ENCODE results near the gene PDCD1LG2.
"Not testable (repeated sequence)": the region's sequence is repeated elsewhere in the genome, so short reads cannot be mapped to it uniquely, and the experiment has no call there.

PDCD1LG2 gene

DNA sequence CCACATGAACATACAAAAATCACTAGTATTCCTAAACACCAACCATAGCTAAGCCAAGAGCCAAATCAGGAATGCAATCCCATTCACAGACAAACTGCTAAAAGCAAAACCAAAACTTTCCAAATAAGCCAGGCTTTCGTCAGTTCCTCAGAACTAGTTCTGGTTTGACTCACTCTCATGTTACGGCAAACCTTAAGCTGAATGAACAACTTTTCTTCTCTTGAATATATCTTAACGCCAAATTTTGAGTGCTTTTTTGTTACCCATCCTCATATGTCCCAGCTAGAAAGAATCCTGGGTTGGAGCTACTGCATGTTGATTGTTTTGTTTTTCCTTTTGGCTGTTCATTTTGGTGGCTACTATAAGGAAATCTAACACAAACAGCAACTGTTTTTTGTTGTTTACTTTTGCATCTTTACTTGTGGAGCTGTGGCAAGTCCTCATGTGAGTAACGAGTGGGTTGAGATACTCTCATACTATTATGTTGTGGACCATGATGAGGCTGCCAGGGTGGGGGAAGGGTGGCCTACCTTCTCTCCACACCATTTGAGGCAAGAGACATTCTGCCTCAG lies at the start of gene PDCD1LG2:
Gene PDCD1LG2 (plus strand): TSS at position 172 of the 572 bp plus-strand sequence. CDS start 12,016 bp downstream, outside the sequence.
- no peak for DNase-seq (ENCODE audit: low spot score)

DNA sequence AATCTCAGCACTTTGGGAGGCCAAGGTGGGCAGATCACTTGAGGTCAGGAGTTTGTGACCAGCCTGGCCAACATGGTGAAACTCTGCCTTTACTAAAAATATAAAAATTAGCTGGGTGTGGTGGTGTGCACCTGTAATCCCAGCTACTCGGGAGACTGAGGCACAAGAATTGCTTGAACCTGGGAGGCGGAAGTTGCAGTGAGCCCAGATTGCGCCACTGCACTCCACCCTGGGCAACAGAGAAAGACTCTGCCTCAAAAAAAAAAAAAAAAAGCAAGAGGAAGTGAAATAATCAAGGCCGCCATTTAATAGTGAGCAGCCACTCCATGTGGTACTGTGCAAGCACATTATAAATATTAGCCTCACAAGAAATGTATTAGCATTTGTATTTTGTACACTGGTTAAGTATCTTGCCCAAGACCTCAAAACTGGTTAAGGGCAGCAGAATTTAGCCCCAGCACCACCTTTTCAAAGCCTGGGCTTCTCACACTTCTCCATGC lies 45.5 kb upstream of the PDCD1LG2 start:
- not testable (repeated sequence) for DNase-seq (ENCODE audit: low spot score)

DNA sequence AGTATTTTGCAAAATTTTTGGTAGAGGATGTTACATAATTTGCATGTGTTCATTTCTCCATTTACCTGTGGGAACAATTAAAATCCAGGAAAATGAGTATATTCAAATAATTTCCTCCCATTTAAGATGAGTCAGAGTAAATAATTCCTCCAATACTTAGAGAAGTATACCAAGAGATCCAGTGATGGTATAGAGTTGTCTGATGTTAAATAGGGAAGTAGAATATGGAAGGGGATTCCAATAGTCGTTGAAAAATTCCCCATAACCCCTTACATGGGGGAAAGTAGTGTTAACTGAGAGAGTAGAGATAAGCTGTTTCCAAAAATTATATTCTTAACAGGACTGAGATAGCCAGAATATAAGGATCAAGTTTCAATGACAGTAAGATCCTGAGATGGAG lies 44.3 kb upstream of the PDCD1LG2 start:
- DNase-seq (ENCODE audit: low spot score), result no peak

DNA sequence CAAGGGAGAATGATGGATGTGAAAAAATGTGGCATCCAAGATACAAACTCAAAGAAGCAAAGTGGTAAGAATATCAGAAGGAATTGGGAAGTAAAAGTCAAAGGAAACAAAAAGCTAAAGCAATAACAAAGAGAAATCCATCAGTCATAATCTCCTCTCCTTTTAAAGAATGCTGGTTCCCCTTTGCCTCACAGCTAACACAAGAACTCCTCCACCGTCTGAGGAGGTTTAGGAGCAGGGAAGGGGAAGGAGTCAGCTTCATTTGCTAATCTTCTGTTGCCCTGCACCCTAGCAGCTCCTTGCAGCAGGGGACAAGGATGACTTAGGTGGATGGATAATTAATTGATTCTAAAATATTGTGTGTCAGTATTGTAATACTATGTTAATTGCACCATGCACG lies 43.6 kb upstream of the PDCD1LG2 start:
- no peak for DNase-seq (ENCODE audit: low spot score)

DNA sequence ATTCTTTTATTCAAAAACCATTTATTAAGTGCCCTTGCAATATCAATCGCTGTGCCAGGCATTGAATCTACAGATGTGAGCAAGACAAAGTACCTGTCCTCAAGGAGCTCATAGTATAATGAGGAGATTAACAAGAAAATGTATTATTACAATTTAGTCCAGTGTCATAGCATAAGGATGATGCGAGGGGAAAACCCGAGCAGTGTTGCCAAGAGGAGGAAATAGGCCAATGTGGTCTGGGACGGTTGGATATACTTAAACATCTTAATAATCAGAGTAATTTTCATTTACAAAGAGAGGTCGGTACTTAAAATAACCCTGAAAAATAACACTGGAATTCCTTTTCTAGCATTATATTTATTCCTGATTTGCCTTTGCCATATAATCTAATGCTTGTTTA lies 41.5 kb upstream of the PDCD1LG2 start:
- no peak for DNase-seq (ENCODE audit: low spot score)

DNA sequence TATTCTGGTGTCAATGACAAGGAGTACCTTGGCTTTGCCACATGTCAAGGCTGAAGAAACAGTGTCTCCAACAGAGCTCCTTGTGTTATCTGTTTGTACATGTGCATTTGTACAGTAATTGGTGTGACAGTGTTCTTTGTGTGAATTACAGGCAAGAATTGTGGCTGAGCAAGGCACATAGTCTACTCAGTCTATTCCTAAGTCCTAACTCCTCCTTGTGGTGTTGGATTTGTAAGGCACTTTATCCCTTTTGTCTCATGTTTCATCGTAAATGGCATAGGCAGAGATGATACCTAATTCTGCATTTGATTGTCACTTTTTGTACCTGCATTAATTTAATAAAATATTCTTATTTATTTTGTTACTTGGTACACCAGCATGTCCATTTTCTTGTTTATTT lies 40.2 kb upstream of the PDCD1LG2 start:
- no peak for DNase-seq (ENCODE audit: low spot score)

DNA sequence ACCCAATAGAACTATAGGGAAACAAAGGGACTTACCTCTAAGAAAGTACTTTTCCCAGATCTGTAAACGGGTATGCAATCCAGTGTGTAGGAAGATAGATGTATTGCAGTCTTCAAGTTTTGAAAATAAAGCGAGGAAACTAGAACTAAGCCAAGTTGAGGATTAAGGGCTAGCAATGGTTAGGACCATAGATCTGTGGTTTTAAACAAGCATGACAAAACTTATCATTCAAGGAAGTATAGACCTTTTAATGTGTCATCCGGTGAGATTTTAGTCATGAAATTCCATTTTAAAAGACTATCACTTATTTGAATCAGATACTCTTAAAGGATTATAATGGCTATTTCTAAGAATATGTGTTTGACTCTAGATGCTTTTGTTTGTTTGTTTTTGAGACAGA lies 39.5 kb upstream of the PDCD1LG2 start:
- no peak for DNase-seq (ENCODE audit: low spot score)

DNA sequence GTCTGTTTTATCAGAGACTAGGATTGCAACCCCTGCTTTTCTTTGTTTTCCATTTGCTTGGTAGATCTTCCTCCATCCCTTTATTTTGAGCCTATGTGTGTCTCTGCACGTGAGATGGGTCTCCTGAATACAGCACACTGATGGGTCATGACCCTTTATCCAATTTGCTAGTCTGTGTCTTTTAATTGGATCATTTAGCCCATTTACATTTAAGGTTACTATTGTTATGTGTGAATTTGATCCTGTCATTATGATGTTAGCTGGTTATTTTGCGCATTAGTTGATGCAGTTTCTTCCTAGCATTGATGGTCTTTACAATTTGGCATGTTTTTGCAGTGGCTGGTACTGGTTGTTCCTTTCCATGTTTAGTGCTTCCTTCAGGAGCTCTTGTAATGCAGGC lies 34.7 kb upstream of the PDCD1LG2 start:
- not testable (repeated sequence) for DNase-seq (ENCODE audit: low spot score)

DNA sequence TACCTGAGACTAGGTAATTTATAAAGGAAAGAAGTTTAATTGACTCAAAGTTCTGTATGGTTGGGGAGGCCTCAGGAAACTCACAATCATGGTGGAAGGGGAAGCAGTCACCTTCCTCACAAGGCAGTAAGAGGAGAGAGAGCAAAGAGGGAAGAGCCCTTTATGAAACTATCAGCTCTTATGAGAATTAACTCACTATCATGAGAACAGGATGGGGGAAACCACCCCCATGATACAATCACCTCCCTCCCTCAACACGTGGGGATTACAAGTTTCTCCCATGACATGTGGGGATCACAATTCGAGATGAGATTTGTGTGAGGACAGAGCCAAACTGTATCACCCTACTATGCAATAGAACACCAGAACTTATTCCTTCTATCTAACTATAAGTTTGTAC lies 32.1 kb upstream of the PDCD1LG2 start:
- no peak for DNase-seq (ENCODE audit: low spot score)

DNA sequence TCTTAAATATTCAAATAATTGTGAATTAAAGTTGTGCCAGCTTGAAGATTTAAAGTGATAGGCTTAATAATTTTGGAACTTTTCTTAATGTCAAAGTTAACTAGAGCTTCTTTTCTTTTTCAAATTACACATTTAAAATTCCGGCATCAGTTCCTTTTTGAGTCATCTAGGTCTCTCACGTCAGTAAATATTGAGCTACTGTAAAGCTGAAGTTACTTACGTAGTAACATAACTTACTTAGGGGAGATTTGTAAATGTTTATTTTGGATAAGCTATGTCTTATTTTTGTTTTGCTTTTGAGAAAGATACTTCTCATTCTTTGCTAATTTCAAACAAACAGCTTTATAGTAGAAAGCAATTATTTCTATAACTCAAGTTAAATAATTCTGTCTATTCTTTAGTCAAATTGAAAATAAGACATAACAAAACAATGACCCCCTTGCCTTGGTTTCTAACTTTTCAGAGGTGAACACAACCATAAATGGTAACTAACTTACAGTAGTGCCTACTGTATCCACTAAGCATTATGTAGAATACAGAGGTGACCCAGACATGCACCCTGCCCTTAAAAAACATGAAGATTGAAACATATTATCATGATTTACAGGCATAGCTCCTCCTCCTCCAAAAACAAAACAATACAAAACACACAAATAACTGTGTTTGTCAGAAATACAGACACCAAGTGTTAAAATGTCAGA lies 30.2 kb upstream of the PDCD1LG2 start:
- DNase-seq (ENCODE audit: low spot score), result no peak

DNA sequence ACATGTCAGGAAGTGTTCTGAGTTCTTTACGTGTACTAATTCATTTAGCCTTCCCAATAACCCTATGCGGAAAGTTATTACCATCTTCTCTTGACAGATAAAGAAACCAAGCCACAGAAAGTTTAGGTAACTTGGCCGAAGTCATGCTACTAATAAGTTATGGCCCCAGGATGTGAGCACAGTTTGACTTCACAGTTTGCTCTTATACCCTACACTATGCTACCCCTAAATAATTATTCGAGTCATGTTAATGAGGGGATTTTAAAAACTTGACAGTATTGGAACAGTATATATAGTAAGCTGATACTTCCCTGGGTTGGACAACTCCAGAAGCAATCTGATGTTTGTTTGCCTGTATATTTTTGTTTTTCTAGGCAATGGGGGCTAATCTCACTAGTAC lies 29.4 kb upstream of the PDCD1LG2 start:
- DNase-seq (ENCODE audit: low spot score), result no peak

DNA sequence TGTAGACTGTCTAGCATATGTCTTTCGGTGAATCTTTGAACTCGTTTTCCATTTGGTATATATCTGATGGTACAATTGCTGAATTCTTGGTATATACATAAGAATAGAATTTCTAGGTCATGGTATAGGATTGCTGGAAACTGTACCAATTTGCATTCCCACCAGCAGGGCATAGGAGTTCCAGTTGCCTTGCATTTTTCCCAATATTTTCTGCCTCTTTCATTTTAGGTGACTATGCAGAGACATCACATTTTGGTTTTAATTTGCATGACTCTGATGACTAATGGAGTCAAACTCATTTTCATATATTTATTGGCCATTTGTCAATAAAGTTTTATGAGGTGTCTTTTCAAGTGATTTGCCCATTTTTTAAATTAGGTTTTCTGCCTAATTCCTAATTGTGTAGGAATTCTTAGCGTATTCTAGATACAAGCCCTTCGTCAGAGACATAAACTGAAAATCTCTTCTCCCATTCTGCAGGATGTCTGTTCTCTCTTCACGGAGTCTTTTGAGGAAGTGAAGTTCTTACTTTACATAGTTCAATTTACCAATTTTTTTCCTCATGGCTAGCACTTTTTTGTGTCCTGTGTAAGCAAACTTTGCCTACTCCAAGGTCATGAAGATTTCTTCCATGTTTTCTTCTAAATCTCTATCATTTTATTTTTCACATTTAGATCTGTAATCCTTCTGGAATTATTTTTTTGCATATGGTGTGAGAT lies 28.9 kb upstream of the PDCD1LG2 start:
- no peak for DNase-seq (ENCODE audit: low spot score)

DNA sequence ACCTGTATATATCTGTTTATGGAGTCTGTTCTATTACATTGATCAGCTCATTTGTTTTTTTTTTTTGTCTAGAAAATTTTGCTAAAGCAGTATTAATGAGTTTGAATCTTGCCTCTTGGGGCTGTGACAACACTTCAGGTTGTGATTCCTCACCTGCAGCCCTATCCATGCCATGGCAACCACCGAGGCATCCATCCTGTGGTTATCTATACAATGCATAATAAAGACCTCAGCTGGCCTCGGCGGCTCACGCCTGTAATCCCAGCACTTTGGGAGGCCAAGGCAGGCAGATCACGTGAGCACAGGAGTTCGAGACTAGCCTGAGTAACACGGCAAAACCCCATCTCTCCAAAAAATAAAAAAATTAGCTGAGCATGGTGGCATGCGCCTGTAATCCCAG lies 28.1 kb upstream of the PDCD1LG2 start:
- DNase-seq (ENCODE audit: low spot score), result no peak

DNA sequence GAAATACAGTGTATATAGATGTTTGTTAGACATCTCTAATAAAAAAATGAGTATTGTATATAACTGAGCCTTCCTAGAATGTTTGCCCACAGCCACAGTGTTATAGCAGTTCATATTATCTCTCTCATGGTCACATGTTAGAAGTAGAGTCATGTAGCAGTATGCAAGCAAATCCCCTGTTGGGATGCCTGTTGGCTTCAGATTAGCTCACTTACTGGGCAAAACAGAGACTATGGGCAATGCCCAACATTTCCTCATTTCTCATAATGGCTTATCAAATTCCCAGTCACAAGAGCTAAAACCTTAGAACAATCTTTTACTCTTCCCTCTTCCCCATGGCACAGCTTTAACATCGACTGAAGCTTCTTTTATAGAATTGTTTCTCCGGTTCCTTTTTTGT lies 27.0 kb upstream of the PDCD1LG2 start:
- no peak for DNase-seq (ENCODE audit: low spot score)

DNA sequence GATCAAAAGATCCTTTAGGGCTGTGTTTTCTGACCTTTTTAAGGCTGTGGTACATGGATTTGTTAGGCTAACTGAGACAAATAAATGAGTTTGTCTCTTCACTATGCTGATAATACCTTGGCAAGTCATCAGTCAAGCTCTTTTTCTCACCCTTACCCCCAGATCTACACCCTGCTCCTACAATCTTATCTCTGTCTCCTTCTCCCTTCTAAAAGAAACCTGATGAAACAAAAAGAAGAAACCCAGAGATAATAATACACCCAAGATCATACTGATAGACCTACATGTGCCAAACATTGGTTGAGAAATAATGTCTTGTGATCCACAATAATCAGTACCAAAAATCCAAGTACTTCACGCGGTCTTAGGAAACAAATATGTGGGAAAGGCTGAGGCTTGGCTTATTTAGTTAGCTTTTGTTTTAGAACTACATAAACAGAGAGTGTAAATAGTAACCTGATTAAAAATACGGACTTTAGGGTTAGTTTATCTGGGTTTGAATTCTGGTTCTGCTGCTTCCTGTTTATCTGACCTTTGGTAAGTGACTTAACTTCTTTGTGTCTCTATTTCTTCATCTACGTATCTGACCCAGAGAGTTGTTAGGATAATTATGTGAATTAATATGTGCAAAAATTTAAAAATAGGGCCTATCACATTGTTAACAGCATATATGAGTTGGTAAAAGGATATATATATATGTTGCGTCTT lies 24.8 kb upstream of the PDCD1LG2 start:
- no peak for DNase-seq (ENCODE audit: low spot score)

DNA sequence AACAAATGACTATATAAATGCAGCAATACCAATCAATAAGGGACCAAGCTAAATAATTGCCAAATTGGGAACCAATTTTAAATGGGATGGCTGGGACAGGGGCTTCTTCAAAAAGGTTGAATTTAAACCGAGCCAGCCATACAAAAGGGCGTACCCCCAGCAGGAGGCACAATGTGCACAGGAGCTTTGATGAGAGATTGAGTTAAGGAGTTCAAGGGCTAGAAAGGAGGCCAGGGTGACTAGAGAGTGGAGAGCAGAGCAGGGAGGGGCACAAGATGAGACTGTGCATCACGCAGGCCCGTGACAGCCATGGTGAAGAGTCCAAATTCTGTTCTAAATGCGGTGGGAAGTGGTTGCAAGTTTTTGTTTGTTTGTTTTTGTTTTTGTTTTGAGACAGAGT lies 23.3 kb upstream of the PDCD1LG2 start:
- DNase-seq (ENCODE audit: low spot score), result no peak

DNA sequence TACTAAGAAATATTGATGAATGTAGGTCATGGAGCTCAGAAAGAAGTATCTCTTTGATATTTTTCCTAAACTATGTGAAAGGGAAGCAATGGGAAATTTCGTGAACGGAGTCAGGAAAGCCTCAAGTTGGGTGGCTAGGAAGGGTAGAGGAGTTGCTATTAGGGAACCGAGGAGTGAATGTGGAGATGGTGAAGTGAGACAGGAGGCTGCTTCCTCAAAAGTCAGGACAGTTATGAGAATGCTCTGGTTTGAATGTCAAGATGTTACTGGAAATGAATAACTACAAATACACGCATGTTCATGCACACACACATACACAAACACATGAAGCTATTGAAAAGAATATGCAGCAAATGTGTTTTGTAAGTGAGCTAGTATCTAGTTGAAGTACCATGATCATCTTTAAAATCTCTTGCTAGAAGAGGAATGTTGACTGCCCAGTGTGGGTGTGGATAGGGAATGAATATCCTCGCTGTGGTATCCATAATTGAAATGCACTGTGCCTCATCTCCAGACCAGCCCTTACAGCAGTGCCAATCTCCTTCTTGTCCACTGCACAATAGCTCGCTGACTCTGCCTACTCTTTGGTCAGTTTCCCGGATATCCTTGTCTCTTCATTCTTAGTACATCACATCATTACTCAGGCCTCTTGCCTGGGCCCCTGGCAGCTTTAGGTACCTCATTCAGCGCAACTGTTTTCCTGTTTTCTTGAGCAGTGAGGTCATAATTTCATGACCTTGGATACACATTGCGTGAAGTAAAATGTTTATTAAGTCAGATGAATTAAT lies 21.9 kb upstream of the PDCD1LG2 start:
- DNase-seq (ENCODE audit: low spot score), result no peak

DNA sequence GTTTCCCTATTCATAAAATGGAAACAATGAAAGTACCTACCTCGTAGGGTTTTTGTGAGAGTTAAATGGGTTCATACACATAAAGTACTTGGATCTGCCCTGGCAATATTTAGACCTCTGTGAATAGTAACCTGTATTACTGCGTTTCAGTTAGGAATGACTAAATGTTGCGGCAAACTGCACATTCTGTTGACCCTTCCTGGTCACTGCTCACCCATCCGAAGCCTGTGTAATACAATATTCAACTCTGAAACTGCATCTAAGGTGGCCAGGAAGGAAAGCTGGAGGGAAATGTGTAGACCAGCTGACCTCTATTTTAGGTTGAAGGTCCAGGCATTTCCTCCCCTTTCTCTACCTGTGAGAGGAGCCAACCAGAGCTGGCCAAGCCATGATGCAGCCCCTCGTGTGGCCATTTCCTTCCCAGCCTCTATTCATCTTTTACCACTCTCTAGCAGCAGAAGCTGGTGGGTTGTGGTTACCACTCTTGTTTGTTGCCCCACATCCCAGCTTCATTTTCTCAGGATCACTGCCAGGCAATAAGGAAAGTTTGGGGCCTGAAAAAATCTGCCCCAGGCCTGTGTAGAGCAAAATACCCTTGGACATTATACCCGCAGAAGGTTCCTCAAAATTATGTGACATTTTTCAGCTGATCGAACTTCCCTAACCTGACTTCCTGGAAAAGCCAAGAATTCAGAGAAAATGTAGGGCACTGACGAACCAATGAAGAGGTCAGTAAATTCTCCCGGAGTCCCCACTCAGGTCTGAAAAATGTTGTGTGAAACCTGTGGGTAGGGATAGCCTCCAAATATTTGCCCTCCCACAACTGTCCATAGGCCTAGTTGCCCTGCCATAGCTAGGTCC lies 20.5 kb upstream of the PDCD1LG2 start:
- DNase-seq (ENCODE audit: low spot score), result no peak

DNA sequence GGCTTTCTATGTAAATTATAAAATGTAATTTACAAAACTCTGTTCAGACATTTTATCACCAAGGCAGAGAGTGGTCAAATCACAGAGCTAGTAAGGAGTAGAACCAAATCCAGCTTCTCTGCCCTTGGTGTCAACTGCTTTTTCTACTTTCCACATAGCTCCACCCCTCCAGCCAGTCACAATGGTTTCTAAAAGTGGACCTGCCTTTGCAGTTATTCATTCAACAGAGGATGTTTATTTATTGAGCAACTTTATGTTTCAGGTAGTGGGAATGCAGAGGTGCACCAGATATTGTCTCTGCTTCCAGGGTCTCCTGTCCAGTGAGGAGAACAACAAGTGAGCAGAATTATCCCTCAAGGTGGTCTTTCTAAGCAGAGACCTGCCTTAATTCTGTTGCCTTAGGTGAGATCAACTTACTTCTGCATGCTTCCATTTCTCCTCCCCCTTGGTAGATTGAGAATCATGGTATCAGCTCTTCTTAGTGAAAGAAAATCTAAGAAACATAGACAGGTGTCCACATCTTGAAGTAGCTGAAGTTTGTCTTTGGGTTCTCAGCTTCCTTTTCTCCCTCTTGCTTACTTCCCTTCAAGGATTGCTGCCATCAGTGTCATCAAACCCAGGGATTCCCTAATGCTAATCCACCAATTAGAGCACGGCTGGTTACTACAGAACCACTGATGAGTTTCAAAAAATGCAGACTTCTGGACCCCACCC lies 17.2 kb upstream of the PDCD1LG2 start:
- no peak for DNase-seq (ENCODE audit: low spot score)

Data from ecto neural progenitor cell (in vitro differentiated cells).